NCI-H345 treated with DMSO at 0.1 percent for 48 hours (cell line): ENCODE measurements around the gene ITGAV.

Experiments
- DNase-seq: peaks from one replicate; lab custom pipeline; 2025; ENCODE audit not compliant: unreplicated experiment; lab: John Stamatoyannopoulos, UW

Gene ITGAV

GRCh38 chr2:186659383-186659782 is 69.5 kb downstream of the ITGAV start:
- no peak for DNase-seq

- no peak for DNase-seq
Observed at GRCh38 chr2:186664385-186665043, 74.7 kb downstream of the ITGAV start.

GRCh38 chr2:186669146-186669545 is 79.3 kb downstream of the ITGAV start:
- no peak for DNase-seq

GRCh38 chr2:186670831-186671230 is 81.0 kb downstream of the ITGAV start:
- DNase-seq, result no peak

- DNase-seq, result no peak
Observed at GRCh38 chr2:186675380-186675779, 85.5 kb downstream of the ITGAV start.

- no peak for DNase-seq
Observed at GRCh38 chr2:186683341-186683740, 93.5 kb downstream of the ITGAV start.

- DNase-seq, result no peak
Observed at GRCh38 chr2:186687807-186688211, 98.0 kb downstream of the ITGAV start.

GRCh38 chr2:186688813-186689212 is 99.0 kb downstream of the ITGAV start:
- peak; percentile 39 for DNase-seq

GRCh38 chr2:186690786-186691185 is 100.9 kb downstream of the ITGAV start:
- no peak for DNase-seq

GRCh38 chr2:186691231-186691630 is 101.4 kb downstream of the ITGAV start:
- no peak for DNase-seq

GRCh38 chr2:186691900-186692299 is 102.0 kb downstream of the ITGAV start:
- DNase-seq, result no peak

- DNase-seq, result no peak
Observed at GRCh38 chr2:186693446-186693832, 103.6 kb downstream of the ITGAV start.

- peak; percentile 41 for DNase-seq
Observed at GRCh38 chr2:186695081-186695756, 105.4 kb downstream of the ITGAV start.

- no peak for DNase-seq
Observed at GRCh38 chr2:186696290-186696689, 106.4 kb downstream of the ITGAV start.

- DNase-seq, result no peak
Observed at GRCh38 chr2:186696804-186697203, 106.9 kb downstream of the ITGAV start.

GRCh38 chr2:186697536-186697935 is 107.7 kb downstream of the ITGAV start:
- DNase-seq, result no peak

- no peak for DNase-seq
Observed at GRCh38 chr2:186699742-186700141, 109.9 kb downstream of the ITGAV start.

- DNase-seq, result no peak
Observed at GRCh38 chr2:186702006-186702405, 112.2 kb downstream of the ITGAV start.

GRCh38 chr2:186702501-186702900 is 112.6 kb downstream of the ITGAV start:
- no peak for DNase-seq

- DNase-seq, result no peak
Observed at GRCh38 chr2:186704897-186705296, 115.0 kb downstream of the ITGAV start.

- no peak for DNase-seq
Observed at GRCh38 chr2:186709529-186710450, 119.9 kb downstream of the ITGAV start.

- DNase-seq, result no peak
Observed at GRCh38 chr2:186713691-186714090, 123.8 kb downstream of the ITGAV start.
